Mucosa of rectum (tissue), 2 donors: ENCODE data around the gene PAX8.

Source experiments
- H3K27ac ChIP-seq, 2 donors: one replicate each; pipeline ENCODE4 v1.7.0; 2013; ENCODE audit warnings: inconsistent platforms in 2 of 2, low read depth in 2 of 2, low read length in 2 of 2
- H3K27me3 ChIP-seq, 2 donors: one replicate each; pipeline ENCODE4 v1.7.0; 2013; ENCODE audit warnings: low read length in 2 of 2; ENCODE audit not compliant: control insufficient read depth in 2 of 2, insufficient read depth in 2 of 2
- H3K36me3 ChIP-seq, 2 donors: one replicate each; pipeline ENCODE4 v1.7.0; 2013; ENCODE audit warnings: low read length in 2 of 2; ENCODE audit not compliant: control insufficient read depth in 2 of 2, insufficient read depth in 2 of 2
- H3K4me1 ChIP-seq, 2 donors: one replicate each; pipeline ENCODE4 v1.7.0; 2013; ENCODE audit warnings: low read length in 2 of 2, mild to moderate bottlenecking in 1 of 2; ENCODE audit not compliant: control insufficient read depth in 2 of 2, insufficient read depth in 2 of 2
- H3K4me3 ChIP-seq, 2 donors: one replicate each; pipeline ENCODE4 v1.7.0; 2013; ENCODE audit warnings: low read length in 2 of 2
- H3K9ac ChIP-seq, 2 donors: one replicate each; pipeline ENCODE4 v1.7.0; 2013; ENCODE audit warnings: low read length in 2 of 2, low read depth in 1 of 2, mild to moderate bottlenecking in 1 of 2
- H3K9me3 ChIP-seq, 2 donors: one replicate each; pipeline ENCODE4 v1.7.0; 2013; ENCODE audit warnings: low read length in 2 of 2; ENCODE audit not compliant: control insufficient read depth in 2 of 2
- donor health status: healthy.
- donor health status: Normal muscosa, but diverticular disease.

The PAX8 gene

GRCh38 chr2:113272477-113272876, 6.2 kb downstream of the PAX8 start:
- no peaks in the 10 kb centered on the region for H3K9me3 ChIP-seq
- H3K9ac ChIP-seq = no peak overlapping the region
- peaks cover 15 to 18% of the 10 kb centered on the region in 2 donors for H3K27me3 ChIP-seq
- H3K27ac ChIP-seq = no peak overlapping the region
- no peak overlapping the region for H3K4me3 ChIP-seq
- no peaks in the 10 kb centered on the region for H3K36me3 ChIP-seq
- no peaks in the 10 kb centered on the region for H3K4me1 ChIP-seq

- Histone ChIP-seq H3K9me3 (no peaks in the 10 kb centered on the region), H3K27ac (no peak overlapping the region), H3K27me3 (peaks cover 4 to 5% of the 10 kb centered on the region in 2 donors), H3K9ac (no peak overlapping the region), H3K4me1 (no peaks in the 10 kb centered on the region), H3K36me3 (no peaks in the 10 kb centered on the region), H3K4me3 (no peak overlapping the region)
Measured at GRCh38 chr2:113268621-113269360, 9.9 kb downstream of the PAX8 start.

- H3K9ac ChIP-seq = no peak overlapping the region
- no peak overlapping the region for H3K4me3 ChIP-seq
- H3K36me3 ChIP-seq = no peaks in the 10 kb centered on the region
Measured at GRCh38 chr2:113266431-113266830, 12.3 kb downstream of the PAX8 start.

GRCh38 chr2:113264713-113265403, 13.9 kb downstream of the PAX8 start:
- no peak overlapping the region for H3K27ac ChIP-seq
- no peak overlapping the region for H3K4me3 ChIP-seq
- H3K9ac ChIP-seq = no peak overlapping the region
- no peaks in the 10 kb centered on the region for H3K27me3 ChIP-seq
- H3K36me3 ChIP-seq = no peaks in the 10 kb centered on the region
- H3K9me3 ChIP-seq = no peaks in the 10 kb centered on the region
- no peaks in the 10 kb centered on the region for H3K4me1 ChIP-seq

More at GRCh38 chr2:113266431-113266830, 12.3 kb downstream of the PAX8 start:
- no peaks in the 10 kb centered on the region for H3K4me1 ChIP-seq
- no peaks in the 10 kb centered on the region for H3K9me3 ChIP-seq
- H3K27ac ChIP-seq = no peak overlapping the region
- peaks cover 0 to under 1% of the 10 kb centered on the region in 2 donors for H3K27me3 ChIP-seq

GRCh38 chr2:113263546-113263945, 15.2 kb downstream of the PAX8 start:
- H3K36me3 ChIP-seq = no peaks in the 10 kb centered on the region
- no peaks in the 10 kb centered on the region for H3K27me3 ChIP-seq
- no peaks in the 10 kb centered on the region for H3K9me3 ChIP-seq
- H3K4me1 ChIP-seq = no peaks in the 10 kb centered on the region
- no peak overlapping the region for H3K9ac ChIP-seq
- no peak overlapping the region for H3K4me3 ChIP-seq
- no peak overlapping the region for H3K27ac ChIP-seq

- Histone ChIP-seq H3K27me3 (no peaks in the 10 kb centered on the region), H3K9ac (no peak overlapping the region), H3K4me1 (no peaks in the 10 kb centered on the region), H3K27ac (no peak overlapping the region), H3K9me3 (no peaks in the 10 kb centered on the region), H3K36me3 (no peaks in the 10 kb centered on the region), H3K4me3 (no peak overlapping the region)
Measured at GRCh38 chr2:113260991-113261390, 17.7 kb downstream of the PAX8 start.

GRCh38 chr2:113258471-113259147, 20.1 kb downstream of the PAX8 start:
- H3K27ac ChIP-seq = no peak overlapping the region
- no peak overlapping the region for H3K4me3 ChIP-seq
- H3K4me1 ChIP-seq = no peaks in the 10 kb centered on the region
- H3K36me3 ChIP-seq = no peaks in the 10 kb centered on the region
- no peak overlapping the region for H3K9ac ChIP-seq
- no peaks in the 10 kb centered on the region for H3K27me3 ChIP-seq
- H3K9me3 ChIP-seq = no peaks in the 10 kb centered on the region

- Histone ChIP-seq H3K4me3 (no peak overlapping the region), H3K9ac (no peak overlapping the region), H3K4me1 (no peaks in the 10 kb centered on the region), H3K36me3 (no peaks in the 10 kb centered on the region), H3K27ac (no peak overlapping the region), H3K27me3 (no peaks in the 10 kb centered on the region), H3K9me3 (no peaks in the 10 kb centered on the region)
Measured at GRCh38 chr2:113257516-113258264, 21.0 kb downstream of the PAX8 start.

- Histone ChIP-seq H3K4me1 (no peaks in the 10 kb centered on the region), H3K9me3 (no peaks in the 10 kb centered on the region), H3K27me3 (no peaks in the 10 kb centered on the region), H3K9ac (no peak overlapping the region), H3K36me3 (no peaks in the 10 kb centered on the region), H3K27ac (no peak overlapping the region), H3K4me3 (no peak overlapping the region)
Measured at GRCh38 chr2:113255140-113256070, 23.3 kb downstream of the PAX8 start.
